Stimulated activated CD4-positive, alpha-beta T cell treated with anti-CD3 and anti-CD28 coated beads, Interleukin-15, amount 100 ng/mL, for 24 hours (primary cell): ENCODE measurements around the gene LRRIQ1.
"Not testable (repeated sequence)": the region's sequence is repeated elsewhere in the genome, so short reads cannot be mapped to it uniquely, and the experiment has no call there.

ENCODE experiments used
- DNase-seq: peaks from one replicate; pipeline ENCODE4 v3.0.0-alpha.2; 2020

Gene LRRIQ1

DNA sequence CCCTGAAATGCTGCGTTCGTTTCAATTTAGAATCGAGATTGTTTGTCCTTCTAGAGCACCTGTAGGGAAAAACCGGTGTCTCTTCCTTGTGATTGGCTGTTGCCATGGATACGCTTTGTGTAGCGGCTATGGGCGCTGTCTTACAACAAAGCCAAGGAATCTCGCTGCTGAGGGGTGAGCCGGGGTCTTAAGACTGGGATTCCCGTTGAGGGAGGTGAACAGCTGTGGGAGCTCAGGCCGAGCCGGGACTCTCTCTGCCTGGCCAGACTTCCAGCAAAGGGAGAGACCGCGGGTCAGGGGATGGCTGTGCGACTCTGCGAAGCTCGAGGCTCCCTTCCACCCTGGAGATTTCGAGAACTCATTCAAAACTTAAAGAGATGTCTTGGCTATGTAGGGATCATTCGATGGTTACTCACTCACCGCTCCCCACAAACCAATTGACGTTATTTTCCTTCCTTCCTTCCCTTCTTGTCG is at the start of gene LRRIQ1, which contains the start of gene TSPAN19:
LRRIQ1 (plus strand) TSS at position 118 of the 474 bp plus-strand sequence. CDS start 1,826 bp downstream, outside the sequence.
TSPAN19 (minus strand) TSS at position 44 of the 474 bp plus-strand sequence. CDS start 6,331 bp downstream, outside the sequence.
- DNase-seq = peak; percentile 46

DNA sequence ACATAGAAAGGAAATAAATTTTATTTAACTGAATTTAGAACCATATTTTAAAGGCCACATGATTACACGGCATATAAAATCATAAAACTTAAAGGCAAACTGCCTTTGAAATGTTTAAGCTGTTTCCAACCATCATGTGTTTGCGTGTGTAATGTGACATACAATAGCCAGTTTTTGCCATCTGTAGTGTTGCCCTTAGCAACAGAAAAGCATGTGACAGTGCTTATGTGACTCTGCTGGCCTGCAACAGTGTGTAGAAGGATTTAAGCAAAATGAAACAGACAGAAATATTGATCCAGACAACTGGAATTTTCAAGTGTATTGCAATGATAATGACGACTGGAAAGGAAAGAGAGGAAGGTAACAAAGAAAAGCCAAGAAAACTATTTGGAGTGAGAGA is 49.6 kb upstream of the LRRIQ1 start:
- DNase-seq = no peak

- no peak for DNase-seq
Observed at GRCh38 chr12:84994426-84994825, 41.7 kb upstream of the LRRIQ1 start.

DNA sequence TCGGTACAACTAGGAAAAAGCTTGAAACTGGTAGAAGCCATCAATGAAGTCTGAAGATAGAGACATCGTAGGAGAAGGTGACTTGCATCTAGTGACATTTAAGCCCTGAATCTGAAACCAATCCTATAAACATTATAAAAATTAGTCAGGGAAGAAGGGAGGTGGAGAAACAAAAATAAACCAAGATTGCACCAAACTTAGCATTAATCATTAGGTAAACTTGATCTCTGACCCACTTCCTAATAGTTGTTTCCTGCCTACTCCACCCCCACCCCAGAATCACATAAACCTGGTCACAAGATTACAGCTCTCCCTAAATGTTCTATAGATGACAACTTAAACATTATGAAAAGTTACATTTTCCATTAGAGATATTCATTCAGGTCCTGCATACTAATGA is 40.5 kb upstream of the LRRIQ1 start:
- DNase-seq = no peak

DNA sequence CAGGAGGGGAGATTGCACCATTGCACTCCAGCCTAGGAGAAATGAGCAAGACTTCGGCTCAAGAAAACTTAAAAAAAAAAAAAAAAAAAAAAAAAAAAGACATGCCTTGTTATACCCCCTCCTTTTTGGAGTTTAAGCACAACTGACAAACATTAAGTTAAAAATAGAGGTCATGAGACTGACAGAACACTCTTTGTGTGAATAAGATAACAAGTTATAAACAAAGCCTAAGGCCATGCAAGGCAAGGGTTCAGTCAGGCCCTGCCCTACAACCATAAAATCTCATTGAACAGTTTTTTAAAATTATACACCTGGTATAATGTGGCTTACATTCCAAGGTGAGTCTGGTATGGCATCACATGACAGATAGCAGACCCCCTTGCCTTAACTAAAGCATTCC is 39.4 kb upstream of the LRRIQ1 start:
- no peak for DNase-seq

DNA sequence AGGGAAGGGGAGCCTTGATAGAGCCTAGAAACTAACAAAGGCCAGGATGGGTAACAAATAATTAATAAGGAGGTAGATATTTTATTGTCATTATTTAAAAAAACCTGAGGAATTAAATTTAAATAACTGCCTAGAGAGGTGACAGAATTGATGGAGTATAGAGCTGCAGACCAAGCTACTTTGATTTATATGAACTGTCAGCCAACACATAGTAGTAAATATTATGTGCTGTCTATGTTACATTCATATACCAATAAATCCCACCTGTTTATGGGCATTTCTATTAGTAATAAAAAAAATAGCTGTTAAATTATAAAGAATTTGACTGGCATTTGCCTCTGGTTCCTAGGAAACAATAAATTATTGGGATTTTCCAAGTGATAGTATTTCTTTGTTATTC is 37.8 kb upstream of the LRRIQ1 start:
- DNase-seq = no peak

DNA sequence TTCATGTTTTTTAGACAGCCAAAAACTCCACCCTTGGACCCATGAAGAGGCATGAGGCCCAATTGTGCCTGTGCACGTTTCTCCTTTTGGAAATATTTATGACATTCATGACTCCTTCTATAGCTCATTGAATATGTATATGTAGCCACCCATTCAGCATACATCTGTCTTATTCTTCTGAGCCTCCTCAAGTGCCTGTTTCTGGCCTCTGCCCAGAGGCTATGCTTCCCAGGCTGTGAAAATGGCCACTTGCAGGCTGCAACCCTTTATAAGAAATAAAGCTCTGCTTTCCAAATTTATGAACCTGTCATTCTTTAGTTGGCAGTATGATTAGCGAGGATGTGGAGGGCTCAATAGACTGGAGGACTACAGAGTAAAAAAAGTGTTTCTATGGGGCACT is 35.4 kb upstream of the LRRIQ1 start:
- no peak for DNase-seq

DNA sequence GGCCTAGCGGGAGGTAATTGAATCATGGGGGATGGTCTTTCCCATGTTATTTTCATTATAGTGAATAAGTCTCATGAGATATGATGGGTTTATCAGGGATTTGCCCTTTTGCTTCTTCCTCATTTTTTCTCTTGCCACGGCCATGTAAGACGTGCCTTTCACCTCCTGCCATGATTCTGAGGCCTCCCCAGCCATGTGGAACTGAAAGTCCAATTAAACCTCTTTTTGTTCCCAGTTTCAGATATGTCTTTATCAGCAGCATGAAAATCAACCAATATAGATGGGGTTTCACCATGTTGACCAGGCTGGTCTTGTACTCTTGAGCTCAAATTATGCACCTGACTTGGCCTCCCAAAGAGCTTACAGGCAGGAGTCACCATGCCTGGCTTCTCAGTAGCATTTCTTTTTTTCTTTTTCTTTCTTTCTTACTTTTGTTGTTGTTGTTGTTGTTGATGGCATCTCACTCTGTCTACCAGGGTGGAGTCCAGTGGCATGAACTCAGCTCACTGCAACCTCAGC is 33.3 kb upstream of the LRRIQ1 start:
- DNase-seq = no peak

GRCh38 chr12:85004204-85004603 is 31.9 kb upstream of the LRRIQ1 start:
- no peak for DNase-seq

- not testable (repeated sequence) for DNase-seq
Observed at GRCh38 chr12:85005047-85005446, 31.1 kb upstream of the LRRIQ1 start.

- DNase-seq = no peak
Observed at GRCh38 chr12:85005615-85006014, 30.5 kb upstream of the LRRIQ1 start.

GRCh38 chr12:85006206-85006605 is 29.9 kb upstream of the LRRIQ1 start:
- no peak for DNase-seq

GRCh38 chr12:85007836-85008235 is 28.3 kb upstream of the LRRIQ1 start:
- DNase-seq = no peak

GRCh38 chr12:85016413-85016812 is 19.7 kb upstream of the LRRIQ1 start:
- DNase-seq = no peak

- DNase-seq = no peak
Observed at GRCh38 chr12:85017133-85017532, 19.0 kb upstream of the LRRIQ1 start.

- DNase-seq = no peak
Observed at GRCh38 chr12:85017618-85018017, 18.5 kb upstream of the LRRIQ1 start.

DNA sequence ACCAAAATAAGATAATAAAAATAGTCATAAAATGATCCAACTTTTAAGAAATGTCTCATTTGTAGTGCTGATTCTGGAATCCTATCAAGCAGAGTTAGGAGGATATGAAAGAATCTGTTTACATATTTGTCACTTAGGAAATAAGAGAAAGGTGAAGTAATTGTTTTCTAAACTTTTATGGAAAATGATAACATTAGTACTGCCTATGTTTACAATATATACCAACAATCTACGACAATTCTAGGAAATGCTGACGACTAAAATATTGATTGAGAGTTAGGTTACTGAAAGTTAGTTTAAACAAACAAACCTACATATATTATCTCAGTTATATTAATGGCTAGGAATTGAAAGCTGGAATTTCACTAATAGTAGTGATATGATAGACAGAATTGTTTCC is 18.1 kb upstream of the LRRIQ1 start:
- no peak for DNase-seq

DNA sequence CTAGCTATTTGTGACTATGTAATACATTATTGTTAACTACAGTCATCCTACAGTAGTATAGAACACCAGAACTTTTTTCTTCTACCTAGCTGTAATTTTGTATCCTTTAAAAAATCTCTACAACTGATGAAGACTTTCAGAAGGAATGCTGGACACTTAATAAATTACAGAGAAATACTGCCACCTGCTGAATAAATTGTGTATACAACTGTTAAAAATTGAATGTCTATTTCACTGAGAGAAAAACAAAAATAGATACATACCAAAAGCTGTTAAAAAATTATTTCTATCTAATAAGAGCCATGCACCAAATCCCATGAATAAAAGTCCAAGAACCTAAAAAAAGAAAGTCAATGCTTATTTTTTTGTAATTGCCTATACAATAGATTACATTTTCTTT is 6.7 kb upstream of the LRRIQ1 start:
- no peak for DNase-seq

DNA sequence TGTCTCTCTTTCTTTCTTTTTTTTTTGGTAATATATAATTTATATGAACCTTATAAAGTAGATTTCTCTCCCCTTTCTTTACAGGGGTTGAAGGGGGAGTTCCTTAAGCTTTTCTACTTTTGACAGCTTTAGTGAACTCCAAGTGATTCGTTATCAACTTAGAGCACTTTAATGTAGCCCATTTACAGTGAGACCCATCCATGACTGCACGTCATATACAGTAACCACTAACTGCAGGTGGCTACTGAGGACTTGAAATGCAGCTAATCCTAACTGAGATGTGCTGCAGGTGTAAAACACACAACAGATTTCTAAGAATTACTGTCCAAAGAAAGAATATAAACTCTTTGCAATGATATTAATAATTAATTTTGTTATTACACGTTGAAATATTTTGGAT is 582 bp downstream of the LRRIQ1 start:
- no peak for DNase-seq

- no peak for DNase-seq
Observed at GRCh38 chr12:85041395-85041794, 5.2 kb downstream of the LRRIQ1 start.

GRCh38 chr12:85043829-85044228 is 7.7 kb downstream of the LRRIQ1 start:
- no peak for DNase-seq

GRCh38 chr12:85057370-85057963 is 21.3 kb downstream of the LRRIQ1 start:
- peak; percentile 23 for DNase-seq

DNA sequence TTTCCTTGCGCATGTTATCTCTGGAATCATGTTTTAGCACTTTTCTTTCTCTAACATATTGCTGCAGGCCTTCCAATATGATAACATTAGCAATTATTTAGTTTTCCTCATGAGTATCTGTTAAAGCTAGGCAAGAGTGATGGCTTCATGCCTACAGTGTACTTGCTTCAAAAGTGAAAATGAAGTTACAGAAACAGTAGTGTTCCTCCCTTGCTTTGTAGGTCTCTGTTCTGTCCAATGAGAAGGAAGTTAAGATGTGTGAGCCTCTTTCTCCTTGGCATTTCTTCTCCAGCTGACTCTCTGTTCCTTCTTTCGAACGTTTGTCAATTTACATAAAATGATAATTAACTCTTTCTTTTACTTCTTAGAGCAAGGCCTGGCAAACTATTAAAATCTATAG is 22.2 kb downstream of the LRRIQ1 start:
- DNase-seq = no peak

- no peak for DNase-seq
Observed at GRCh38 chr12:85059594-85059993, 23.4 kb downstream of the LRRIQ1 start.

GRCh38 chr12:85060916-85061315 is 24.8 kb downstream of the LRRIQ1 start:
- DNase-seq = no peak
